Smooth muscle cell of bladder (primary cell): ENCODE results near the gene SCP2. TPM values are rescaled to one million over a fixed set of nuclear protein-coding genes. Genes with fewer than 3 reads are reported as not detected.

Experiments used
- total RNA-seq: library from RNA; depleted of rRNA; stranded (reverse); fragments of >200 nt; gene quantifications from 2 replicates; pipeline ENCODE4 v1.2.3, GENCODE V29; 2014

SCP2 gene, protein sequence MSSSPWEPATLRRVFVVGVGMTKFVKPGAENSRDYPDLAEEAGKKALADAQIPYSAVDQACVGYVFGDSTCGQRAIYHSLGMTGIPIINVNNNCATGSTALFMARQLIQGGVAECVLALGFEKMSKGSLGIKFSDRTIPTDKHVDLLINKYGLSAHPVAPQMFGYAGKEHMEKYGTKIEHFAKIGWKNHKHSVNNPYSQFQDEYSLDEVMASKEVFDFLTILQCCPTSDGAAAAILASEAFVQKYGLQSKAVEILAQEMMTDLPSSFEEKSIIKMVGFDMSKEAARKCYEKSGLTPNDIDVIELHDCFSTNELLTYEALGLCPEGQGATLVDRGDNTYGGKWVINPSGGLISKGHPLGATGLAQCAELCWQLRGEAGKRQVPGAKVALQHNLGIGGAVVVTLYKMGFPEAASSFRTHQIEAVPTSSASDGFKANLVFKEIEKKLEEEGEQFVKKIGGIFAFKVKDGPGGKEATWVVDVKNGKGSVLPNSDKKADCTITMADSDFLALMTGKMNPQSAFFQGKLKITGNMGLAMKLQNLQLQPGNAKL
- 194 and 238 TPM in 2 replicates for total RNA-seq

DNA sequence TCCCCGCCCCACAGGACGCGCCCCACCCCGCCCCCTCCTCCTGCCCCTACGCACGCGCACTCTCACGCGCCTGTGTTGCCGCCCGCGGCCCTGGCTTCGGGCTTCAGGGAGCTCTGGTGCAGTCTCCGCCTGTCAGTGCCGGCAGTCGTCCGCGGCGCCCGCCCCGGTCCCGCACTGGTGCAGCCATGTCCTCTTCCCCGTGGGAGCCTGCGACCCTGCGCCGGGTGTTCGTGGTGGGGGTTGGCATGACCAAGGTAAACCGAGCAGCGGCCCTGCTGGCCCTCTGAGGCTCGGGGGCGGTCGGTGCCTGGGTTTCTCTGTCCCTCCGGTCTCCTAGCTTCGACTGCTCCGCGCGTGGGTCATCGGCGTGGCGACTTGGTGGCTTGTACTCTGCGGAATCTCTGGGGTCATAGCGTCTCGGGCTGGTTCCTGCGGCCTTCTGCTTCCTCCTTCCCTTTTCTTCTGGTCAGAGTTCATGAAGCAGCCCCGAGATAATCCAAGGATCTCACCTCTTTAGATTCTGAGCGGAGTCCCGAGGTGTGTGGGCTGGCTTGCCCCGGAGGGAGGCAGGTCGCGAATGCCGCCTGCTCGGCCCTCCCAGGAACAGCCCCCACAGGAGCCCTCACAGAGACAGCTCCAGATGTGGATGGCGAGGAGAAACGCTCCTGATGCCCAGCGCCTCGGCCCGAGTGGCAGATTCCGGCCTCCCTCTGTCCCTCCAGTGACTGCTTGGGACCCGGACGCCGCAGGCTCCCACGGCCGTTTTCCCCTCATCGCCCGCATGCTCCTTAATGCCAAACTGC, at the start of gene SCP2:
SCP2 (plus strand) TSS at position 65 of the 803 bp plus-strand sequence; CDS start at position 186, 121 bp downstream.

DNA sequence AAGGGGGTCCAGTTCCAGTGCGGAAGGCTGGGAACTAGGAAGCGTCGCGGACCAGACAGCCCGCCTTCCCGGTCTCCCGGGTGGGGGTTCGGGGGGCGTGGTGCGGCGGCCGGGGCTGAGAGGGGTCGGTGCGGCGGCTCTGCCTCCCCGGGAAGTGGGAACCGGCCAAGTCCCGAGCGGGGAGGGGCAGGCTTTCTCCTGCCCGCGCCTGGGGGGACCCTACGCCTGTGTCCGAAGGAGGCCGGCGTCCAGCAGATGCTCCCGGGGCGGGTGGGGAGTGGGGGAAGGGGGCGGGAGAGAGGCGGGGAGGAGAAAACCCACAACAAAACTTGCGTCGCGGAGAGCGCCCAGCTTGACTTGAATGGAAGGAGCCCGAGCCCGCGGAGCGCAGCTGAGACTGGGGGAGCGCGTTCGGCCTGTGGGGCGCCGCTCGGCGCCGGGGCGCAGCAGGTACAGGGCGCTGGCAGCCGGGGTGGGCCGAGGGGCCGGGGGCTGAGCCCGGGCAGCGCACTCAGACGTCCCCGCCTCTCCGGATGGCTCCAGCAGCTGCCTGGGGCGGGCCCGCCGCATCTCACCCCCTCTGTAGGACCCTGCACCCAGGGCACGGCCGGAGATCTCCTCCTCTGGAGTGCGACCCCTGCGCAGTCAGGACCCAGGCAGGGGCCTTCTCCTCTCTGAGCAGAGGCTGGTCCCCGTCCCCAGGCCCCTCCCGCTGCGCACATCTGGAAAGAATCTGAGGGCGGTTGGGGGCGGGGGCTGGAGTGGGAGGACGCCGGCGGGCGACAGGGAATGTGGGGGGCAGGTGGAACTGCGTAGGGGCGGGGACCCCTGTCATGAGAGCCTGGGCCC, 135.0 kb downstream of the SCP2 start, which contains the start of gene PODN:
PODN (plus strand) TSS at position 355 of the 849 bp plus-strand sequence. CDS start 7,643 bp downstream, outside the sequence.

Other genes starting within 250 kb of the SCP2 start
- gene COA7, start 228.9 kb upstream of the SCP2 start, total RNA-seq: 8.4 and 10.3 TPM in 2 replicates
- gene ZYG11B, start 200.8 kb upstream of the SCP2 start, total RNA-seq: 35.4 and 39.6 TPM in 2 replicates
- gene ZYG11A, start 84.5 kb upstream of the SCP2 start, total RNA-seq: 0.46 and 1.00 TPM in 2 replicates
- gene ECHDC2, start 5.5 kb upstream of the SCP2 start, total RNA-seq: 38.4 and 51.9 TPM in 2 replicates
- gene PODN, start 134.9 kb downstream of the SCP2 start, total RNA-seq: 56.5 and 58.7 TPM in 2 replicates
- gene SLC1A7, start 215.4 kb downstream of the SCP2 start, total RNA-seq: 1.00 and 5.8 TPM in 2 replicates